GM19043 (cell line): Measurements from ENCODE around the gene TMEM53.
A peak's percentile ranks its signal among the peaks of the same experiment; 100 is the strongest.

ENCODE experiments used
- ATAC-seq: cut with Tn5 transposase; IDR thresholded peaks from one replicate; pipeline ENCODE4 v1.9.1; 2021; ENCODE audit warnings: low read depth; ENCODE audit not compliant: unreplicated experiment

The TMEM53 gene

GRCh38 chr1:44674113-44675000 lies at the start of gene TMEM53, which contains the start of gene ARMH1:
Gene TMEM53 (minus strand): TSS chr1:44674481. CDS start chr1:44674391, 90 bp downstream.
Gene ARMH1 (plus strand): TSS chr1:44674714. CDS start chr1:44689698, 14,984 bp downstream.
- peak; percentile 83 for ATAC-seq

GRCh38 chr1:44723496-44724295 lies 49.4 kb upstream of the TMEM53 start:
- ATAC-seq = no peak

- no peak for ATAC-seq
Measured at GRCh38 chr1:44723064-44723463, 48.8 kb upstream of the TMEM53 start.

GRCh38 chr1:44721485-44722361 lies 47.4 kb upstream of the TMEM53 start:
- ATAC-seq = peak; percentile 76

- no peak for ATAC-seq
Measured at GRCh38 chr1:44720281-44720680, 46.0 kb upstream of the TMEM53 start.

GRCh38 chr1:44719318-44719717 lies 45.0 kb upstream of the TMEM53 start:
- ATAC-seq = no peak

- ATAC-seq = no peak
Measured at GRCh38 chr1:44718091-44718490, 43.8 kb upstream of the TMEM53 start.

- no peak for ATAC-seq
Measured at GRCh38 chr1:44717653-44718052, 43.4 kb upstream of the TMEM53 start.

GRCh38 chr1:44717156-44717555 lies 42.9 kb upstream of the TMEM53 start:
- ATAC-seq = no peak

- ATAC-seq = no peak
Measured at GRCh38 chr1:44714944-44715571, 40.8 kb upstream of the TMEM53 start.

- ATAC-seq = no peak
Measured at GRCh38 chr1:44714532-44714931, 40.3 kb upstream of the TMEM53 start.

- ATAC-seq = no peak
Measured at GRCh38 chr1:44713321-44713781, 39.1 kb upstream of the TMEM53 start.

GRCh38 chr1:44707959-44708831 lies 33.9 kb upstream of the TMEM53 start:
- ATAC-seq = no peak

- ATAC-seq = no peak
Measured at GRCh38 chr1:44707112-44707881, 33.0 kb upstream of the TMEM53 start.

- no peak for ATAC-seq
Measured at GRCh38 chr1:44705938-44706337, 31.7 kb upstream of the TMEM53 start.

GRCh38 chr1:44705470-44705869 lies 31.2 kb upstream of the TMEM53 start:
- ATAC-seq = no peak

- no peak for ATAC-seq
Measured at GRCh38 chr1:44701141-44701573, 26.9 kb upstream of the TMEM53 start.

GRCh38 chr1:44700573-44700972 lies 26.3 kb upstream of the TMEM53 start:
- no peak for ATAC-seq
